Kidney glomerular epithelial cell (primary cell): ENCODE measurements around the gene STARD13.
A peak's percentile ranks its signal among the peaks of the same experiment; 100 is the strongest.

Source experiments
- DNase-seq: peaks from one replicate; lab custom pipeline; 2025; lab: John Stamatoyannopoulos, UW

STARD13 gene

DNA sequence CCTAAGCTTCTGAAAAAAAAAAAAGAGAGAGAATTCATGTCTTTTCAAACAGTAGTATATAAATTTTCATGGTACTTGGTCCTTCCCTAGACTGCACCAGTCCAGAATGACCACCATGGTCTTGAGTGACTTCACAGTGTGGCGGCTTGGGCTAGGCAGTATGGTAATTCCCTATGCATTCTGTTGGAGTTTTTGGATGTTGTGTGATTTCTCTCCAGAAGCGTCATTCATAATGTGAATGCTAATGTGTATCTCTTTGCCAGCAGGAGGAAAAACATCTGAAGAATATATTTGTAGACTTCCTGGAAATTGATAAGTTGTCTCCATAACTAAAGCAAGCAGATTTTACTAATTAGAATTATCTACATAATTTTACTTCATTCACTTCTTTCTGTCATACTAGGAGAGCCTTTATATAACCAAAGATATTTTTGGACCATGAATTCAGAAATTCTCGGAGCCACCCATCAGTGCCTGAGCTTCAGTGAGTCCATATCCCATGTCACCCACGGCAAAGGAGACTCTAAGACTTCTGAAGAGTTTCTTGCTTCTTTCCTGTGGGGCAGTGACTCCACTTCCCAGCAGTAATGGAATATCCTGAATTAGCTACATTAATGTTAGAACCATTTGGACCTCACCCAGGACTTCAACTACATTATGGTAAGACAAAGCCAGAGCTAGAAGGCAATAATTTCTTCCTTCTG, 8.4 kb downstream of the STARD13 start:
- no peak for DNase-seq

DNA sequence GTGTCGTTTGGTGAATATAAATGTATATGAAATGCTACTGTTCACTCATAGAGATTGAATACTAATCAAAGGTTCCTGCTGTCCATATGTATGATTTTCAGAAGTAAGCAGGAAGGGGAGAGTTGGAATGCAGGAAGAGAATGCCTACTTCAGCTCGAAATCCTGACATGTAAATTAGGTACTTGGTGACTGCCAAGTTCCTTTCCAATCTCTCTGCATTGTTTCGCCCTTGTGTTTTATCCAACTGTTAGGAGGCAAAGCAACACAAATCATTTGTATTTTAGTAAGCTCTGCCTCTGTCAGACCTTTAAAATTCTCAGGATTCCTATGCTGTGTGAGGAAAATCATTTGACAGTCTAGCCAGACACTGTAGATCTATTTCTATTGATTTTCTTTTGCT, 9.0 kb downstream of the STARD13 start:
- DNase-seq: no peak

DNA sequence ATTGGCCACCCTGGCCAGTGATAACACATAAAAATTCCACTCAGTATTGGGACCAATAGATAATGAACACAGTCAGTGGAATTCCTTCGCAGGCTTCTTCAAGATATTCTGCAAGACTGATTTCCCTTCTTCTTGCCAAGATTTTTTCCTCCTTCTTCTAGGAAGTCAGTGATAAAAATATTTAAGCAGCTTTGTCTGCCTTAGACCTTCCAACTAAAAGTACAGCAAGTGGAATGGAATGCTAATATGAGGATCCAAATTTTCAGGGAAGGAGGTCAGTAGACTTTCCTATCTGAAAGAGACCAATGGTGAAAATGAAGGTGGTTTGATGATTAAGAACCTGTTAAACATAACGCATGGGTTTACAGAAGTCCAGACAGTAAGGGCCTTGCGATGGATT, 9.6 kb downstream of the STARD13 start:
- DNase-seq: peak; percentile 10

DNA sequence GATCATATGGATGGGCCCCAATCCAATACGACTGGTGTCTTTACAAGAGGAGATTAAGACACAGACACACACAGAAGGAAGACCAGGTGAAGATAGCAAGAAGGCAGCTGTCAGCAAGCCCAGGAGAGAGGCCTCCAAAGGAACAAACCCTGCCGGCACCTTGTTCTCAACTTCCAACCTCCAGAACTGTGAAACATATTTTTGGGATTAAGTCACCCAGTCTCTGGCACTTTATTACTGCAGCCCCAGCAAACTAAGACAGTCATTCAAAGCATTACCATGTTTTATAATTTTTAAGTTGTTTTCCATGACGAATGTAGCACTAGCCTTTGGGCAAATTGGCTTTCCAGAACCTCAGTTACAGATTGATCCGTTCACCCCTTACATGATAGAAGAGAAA, 11.3 kb downstream of the STARD13 start:
- DNase-seq: no peak

DNA sequence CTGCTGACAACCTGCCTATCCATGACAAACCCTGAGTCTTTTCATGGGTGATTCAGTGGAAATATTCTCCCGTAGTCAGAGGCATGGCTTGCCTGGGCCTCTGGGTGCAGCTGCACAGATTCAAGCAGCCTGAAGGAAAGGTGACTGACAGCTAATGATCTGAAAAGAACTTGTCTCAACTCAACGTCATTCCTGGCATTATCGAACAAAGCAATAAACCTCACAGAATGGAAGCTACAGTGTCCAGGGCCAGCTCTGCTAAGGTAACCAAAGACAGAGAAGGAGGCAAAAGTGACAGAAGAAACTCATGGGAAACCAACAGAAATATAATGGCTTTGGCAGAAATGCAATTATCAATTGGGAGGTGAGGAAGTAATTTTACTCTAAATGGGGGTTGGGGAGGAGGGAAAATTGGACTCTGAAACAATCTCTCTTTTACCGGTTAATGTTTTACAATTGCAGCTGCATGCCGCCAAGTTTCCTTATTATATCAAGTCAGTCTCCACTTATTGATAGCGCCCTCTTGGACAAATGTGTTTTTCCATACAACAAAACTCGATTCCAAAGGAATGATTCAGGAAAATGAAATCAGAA, 12.9 kb downstream of the STARD13 start:
- DNase-seq: peak; percentile 40

DNA sequence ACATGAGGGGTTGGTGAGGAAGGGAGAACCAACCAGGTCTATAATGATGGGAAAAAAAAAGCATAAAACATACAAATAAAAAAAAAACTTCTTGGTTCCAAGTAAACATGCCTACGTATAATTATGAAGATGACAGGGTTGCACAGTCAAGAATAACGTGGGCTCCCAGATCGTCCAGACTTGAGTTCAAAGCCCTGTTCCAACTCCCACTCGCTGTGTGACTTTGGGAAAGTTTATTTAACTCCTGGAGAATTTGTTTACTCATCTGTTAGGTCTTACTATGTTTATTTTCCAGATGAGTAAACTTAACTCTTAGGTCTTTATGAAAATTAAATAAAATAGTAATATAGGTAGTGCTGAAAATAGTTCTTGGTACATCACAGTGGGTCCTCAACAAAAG, 13.8 kb downstream of the STARD13 start:
- DNase-seq: no peak

DNA sequence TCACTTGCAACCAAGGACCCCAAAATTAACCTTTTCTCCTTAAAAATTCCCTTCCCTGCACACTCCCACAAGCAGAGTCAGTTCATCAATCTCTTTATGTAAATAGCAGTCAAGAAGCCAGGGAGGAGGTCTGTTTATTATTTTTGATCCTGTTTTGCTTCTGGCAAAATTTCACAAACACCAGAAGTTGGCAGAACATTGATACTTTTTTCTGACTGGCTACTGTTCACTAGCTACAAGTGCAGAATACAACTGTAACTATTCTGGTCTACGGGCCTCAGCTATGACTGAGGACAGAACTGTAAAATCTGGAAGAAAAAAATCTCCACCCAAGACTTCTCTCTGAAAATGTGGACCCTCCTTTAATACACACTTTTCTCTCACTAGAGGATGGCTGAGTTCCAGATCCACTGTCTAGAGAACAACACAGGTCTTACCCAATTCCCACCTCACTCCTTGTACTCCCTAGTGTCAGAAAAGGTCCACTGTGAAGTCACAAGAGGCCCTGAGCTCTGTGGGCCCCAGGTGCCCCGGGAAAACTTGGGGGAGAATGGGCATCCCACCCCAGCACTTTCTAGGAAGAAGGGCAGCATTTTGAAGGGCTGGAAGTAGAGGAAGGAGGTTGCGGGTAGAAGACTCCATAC, 14.5 kb downstream of the STARD13 start:
- no peak for DNase-seq

DNA sequence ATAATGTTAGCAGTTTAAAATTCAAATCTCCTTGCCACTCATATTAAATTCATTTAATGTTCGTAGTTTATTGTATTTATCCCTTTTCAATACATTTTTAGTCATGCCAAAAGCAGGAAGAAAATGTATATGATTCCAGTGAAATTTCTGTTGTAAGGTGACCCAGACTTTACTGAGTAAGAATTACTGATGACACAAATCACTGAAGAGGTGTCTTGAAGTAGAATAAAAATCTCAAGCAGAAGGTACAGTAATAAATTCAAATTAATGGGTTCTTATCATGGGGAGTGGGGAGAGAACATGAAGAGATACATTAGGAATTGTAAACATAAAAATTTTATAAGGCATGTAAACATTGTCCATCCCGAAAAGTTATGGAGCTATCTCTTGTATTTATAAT, 19.9 kb downstream of the STARD13 start:
- DNase-seq: no peak

DNA sequence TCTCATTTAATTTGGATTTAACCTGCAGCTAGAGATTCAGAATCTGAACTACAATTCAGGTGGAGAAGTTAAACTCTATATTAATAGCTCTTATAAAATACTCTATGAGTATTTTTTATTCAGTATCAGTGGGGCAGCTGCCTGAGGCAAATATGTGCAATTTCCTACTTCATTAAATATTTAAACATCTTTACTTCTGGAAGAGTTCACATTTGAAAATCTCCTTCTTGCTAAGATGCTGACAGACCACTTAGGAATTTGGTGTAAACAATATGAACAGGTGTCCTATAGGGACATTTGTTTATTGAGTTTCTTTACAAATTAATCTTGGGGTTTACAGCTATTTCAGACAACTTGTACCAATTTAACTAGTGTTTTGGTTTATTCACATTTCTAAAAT, 20.4 kb downstream of the STARD13 start:
- DNase-seq: no peak

DNA sequence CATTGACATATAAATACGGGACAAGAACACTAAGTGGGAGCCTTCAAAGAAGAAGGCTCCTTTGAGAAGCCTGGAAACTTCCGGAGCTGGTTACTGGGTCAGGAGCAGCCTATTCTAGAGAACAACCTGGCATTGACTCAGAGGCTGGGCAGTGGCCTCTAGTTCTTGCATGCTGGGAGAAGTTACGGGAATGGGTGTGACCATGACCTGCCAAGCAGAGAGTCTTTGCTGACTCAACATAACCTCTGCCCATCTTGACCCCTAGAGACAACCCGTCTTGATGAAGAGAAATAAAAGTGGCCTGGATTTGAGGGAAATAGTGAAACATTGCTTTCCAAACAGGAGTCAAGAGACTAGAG, 21.0 kb downstream of the STARD13 start:
- DNase-seq: no peak

DNA sequence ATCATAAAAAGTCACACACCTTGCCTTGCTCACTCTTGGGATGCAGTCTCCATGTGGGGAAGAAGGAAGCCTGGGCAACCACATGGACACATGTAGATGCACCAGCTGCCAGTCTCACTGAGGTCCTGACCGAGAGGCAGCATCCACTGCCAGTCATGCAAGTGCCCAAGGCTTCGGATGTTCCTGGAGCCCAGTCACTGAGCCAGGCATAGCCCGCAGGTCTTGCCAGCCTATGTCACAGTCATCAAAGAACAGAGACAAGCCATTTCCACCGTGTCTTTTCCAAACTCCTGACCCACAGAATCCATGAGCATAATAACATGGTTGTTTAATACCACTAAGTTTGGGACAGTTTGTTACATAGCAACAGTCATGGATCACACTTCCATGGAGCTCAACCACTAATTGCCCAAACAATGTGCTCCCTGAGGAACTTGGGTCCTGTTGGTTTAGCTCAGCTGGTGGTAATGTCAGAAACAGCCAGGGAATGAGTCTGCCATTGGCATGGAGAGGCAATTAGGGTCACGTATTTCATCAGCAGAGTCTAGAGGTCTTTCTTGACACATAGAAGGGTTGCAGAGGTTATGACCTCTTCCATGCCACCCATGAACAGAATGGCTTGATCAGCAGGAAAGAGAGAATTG, 21.5 kb downstream of the STARD13 start:
- no peak for DNase-seq

DNA sequence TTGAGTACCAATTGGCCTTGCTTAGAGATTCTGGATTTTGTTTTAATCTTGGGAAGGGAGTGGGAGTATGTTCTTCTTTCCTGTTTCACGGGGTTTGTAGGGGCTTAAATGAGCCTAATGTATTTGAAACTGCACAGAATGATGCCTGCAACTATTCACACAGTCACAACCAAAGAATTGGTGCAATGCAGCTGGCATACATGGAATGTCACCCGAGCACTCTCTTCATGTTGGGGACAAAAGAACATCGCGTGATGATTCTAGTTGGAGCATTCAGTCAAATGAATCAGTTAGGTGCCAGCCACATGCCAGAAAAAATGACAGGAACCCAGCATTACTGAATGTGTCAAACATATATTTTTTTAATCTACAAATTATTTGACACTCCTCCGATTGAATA, 22.1 kb downstream of the STARD13 start:
- no peak for DNase-seq

DNA sequence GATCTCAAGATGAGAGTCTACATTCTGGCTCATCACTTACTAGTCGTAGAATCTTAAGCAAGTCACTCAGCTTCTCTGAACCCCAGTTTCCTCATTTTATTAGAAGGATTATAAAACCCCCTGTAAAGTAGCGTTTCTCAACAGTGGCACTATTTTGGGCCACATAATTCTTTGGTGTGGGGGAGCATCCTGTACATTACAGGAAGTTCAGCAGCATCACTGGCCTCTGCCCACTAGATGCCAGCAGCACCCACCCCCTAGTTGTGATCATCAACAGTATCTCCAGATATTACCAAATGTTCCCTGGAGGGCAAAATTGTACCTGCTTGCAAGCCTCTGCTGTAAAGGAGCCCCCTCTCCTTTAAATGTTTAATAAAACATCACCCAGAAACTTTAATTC, 22.6 kb downstream of the STARD13 start:
- DNase-seq: no peak

DNA sequence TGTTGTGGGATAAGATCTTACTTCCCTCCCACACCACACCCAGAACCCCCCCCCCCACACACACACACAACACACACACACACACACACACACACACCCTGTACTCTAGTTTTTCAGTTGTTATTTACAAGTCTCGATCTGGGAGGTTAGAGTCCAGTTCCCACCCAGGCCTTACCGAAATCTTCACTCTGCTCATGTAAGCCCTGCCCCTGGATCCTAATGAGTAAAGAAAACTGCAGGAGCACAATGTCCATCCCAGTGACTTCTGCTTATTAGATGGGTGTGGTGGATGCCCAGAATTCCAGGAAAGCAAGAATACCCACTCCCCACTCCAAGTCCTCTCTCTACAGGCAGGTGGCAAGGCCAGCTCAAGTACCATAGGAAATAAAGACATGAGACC, 23.0 kb downstream of the STARD13 start:
- no peak for DNase-seq

DNA sequence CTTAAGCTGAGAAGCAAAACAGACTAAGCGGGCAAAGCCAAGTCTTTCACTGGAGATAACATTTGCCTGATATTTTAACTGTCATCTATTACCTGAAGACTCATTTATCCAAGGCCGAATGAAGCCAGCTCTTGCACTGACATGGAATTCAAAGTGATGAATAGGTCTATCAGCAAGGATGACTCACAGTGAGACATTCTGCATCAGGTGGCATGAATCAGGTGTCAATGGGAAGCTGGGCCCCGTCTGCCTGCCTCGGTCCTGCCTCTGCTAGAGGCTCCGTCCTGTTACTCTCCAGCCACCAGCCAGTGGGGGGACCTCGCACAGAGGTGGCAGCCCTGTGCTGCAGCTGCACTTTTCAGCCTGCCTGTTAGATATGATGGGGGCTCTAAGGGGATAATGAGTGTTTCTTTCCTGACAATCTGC, 23.5 kb downstream of the STARD13 start:
- peak; percentile 80 for DNase-seq

DNA sequence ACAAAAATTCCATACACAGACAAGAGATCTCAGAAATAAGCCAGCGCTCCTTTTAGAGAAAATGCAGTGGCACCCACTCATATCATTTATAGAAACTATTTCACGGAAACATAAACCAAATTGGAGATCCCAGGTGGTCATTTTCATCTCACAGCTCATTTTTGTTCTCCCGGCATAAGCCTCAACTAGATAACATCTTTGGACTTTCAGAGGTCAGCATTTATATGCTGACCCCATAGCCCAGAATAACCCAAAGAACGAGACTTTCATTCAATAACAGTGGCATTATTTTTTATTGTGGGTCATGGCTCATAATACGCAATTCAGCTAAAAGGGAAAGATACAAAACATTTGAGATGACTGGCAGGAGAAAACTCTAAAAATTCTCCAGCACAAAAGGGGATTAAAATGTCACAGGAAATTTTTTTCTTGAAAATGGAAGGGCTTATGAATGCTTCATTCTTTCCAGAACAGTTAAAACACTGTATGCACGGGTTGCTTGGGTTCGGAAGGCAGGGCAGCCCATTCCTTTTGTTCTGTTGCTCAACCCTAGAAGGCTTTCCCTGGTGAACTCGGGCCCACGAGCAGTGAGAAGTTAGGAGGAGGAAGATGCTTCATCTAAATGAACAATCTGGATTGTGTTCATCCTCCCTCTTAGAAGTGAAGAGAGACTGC, 24.0 kb downstream of the STARD13 start:
- DNase-seq: no peak

DNA sequence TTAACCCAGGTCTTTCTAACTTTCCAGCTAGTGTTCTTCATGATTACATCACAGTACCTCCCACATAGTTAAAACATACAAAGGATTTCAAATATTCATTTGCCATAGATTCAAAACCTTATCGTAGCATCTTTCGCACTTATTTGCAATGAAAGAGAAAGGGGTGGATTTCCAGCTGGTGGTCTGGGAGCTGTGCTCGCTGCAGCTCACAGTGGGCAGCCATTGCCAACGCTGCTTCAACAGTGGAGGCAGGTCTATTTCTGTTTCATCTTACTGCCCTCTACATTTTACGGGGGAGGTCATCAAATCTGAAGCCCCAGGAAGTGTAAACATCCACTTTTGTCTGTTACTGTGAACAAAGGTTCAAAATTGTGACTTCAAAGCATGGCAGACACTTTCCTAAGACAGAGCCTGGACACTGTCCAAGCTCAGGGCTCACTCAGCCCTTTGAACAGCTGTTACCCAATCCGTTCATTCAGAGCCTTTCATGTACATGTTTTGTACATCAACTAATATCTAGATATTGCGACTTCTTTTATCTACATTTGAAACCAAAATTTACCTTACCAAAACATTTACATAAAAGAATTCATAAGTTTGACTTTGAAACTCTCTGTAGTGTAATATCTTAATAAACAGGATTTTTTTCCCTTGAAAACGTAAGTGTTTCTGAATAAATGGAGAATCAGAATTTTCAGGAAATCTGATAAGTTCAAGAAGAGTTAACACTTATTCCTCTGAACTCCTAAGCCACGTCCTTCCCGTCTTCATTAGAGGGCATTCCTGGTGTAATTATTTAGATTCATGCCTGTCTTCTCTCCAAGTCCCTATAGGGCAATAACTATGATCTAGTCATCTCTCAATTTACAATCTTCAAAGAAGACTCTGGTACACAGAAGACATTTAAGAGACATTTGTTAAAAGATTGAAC, 25.1 kb downstream of the STARD13 start:
- DNase-seq: no peak

DNA sequence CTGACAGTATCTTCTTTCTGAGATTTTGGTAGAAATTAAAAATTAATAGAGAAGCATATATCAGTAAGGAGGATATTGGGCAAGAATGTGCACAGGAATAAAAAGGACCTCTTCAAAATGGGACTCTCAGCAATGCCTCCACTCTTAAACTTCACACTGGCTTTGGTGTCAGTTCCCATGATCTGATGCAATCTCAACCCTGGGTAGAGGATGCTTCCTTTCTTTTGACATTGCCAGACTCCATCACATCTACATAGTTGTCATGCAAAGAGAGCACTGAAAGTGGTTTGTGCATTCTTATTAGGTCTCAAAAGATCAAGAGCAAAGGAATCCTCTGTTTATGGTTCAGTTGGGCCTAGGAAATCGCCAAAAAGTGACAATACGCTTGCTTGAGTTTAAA, 26.3 kb downstream of the STARD13 start:
- no peak for DNase-seq

DNA sequence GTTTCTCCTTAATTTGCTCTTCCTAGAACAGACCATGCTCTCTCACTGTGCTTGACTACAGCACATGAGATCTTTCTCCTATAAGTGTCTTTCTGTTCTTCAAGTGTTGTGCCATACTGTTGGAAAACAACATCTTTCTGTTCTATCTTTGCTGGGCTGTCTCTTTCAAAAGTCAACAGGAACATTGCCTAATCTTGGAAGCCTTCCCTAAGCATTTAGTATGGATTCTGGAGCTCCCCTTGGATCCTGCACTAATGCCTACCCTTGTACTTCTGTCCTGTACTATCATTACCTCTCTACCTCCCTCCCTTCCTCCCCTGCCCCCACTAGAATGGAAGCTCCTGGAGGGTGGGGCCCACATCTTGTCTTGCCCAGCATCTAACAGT, 26.8 kb downstream of the STARD13 start:
- DNase-seq: no peak

DNA sequence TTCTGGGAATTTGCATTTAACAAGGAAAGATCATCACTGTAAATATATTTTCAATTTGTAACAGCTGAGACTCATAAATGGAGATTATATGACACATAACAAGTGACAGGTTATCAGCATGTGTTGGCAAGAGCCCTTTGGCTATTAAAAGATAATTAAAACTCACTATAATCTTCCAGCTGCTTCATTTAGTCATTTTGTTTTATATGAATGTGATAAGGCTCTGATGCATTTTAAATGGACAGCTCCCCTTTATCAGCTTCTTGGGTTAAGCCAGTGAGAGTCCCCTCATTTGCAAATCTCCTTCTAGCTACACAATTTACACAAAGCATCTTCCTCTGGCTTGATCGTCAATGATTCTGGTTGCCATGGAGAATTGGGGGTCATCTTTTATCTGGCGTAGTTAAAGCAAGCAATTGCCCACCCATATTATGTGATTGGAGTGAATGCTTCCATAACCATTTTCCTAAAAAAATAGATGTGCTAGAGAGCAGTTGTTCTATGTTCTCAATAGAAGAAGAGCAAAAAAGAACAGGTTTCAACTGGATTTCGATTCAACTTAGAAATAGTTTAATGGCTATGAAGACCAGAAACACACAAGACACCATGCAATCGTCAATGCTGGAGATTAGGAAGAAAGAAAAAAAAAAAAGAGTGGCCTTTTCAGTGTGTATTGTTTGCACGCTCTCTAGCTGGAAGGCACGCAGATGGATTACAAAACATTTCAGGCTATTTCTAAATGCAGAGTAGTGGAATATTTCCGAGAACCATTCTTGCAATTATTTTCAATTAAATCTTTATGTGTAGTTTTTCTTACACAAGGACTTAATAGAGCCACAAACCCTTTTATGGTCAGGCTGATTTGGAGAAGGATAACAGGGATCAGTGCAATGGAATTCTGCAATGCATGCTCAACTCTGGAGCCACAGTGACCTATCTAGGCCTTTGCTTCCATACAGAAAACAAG, 27.4 kb downstream of the STARD13 start:
- no peak for DNase-seq
